ENCODE results near the gene TNF. TPM values are rescaled to one million over a fixed set of nuclear protein-coding genes. Genes with fewer than 3 reads are reported as not detected.

The TNF gene
- total and polyA plus RNA-seq, 7 experiments from 2014 or later: 0.73 to 125 (median 5.4) TPM

GRCh38 chr6:31597006-31597405 is 21.6 kb downstream of the TNF start:
- ATAC-seq (peak; percentile 89), DNase-seq (peak in 7 of 9 donors; percentile 68 to 83 (median 79))
- H3K9me3 ChIP-seq (ENCODE audit: control insufficient read depth in 2 of 3, low read length in 3 of 3): no peaks in the 10 kb centered on the region
- intact Hi-C loops (cut with micrococcal nuclease): loop anchor here (1.0 to 5.0 kb wide), 5 partner anchors 15 to 195 kb away; partner anchors contain the start of genes LTB (in 1 of the 2), MICA (in 1 of the 2) and PRRC2A (in 1 of the 2)
- Mint-ChIP-seq H3K27me3 (no peaks in the 10 kb centered on the region), H3K9me3 (peaks cover 0 to 1% (median 0%) of the 10 kb centered on the region in 11 donors), H3K4me1 (peaks cover 34 to 60% (median 55%) of the 10 kb centered on the region in 7 donors), H3K27ac (peak overlapping the region; percentile 52 to 95 (median 81)), H3K4me3 (peak overlapping the region in 9 of 10 donors; percentile 38 to 68 (median 55)), H3K36me3 (no peaks in the 10 kb centered on the region)
- no peaks in the 10 kb centered on the region for H3K36me3 ChIP-seq (ENCODE audit: control insufficient read depth in 2 of 3, insufficient read depth in 3 of 3, low read length in 3 of 3)
- H3K27me3 ChIP-seq (ENCODE audit: control insufficient read depth in 2 of 2, insufficient read depth in 2 of 2, low read length in 2 of 2): no peaks in the 10 kb centered on the region
- H3K27ac ChIP-seq (ENCODE audit: low read depth, low read length): peak overlapping the region; percentile 47
- H3K4me1 ChIP-seq (ENCODE audit: control insufficient read depth in 2 of 2, insufficient read depth in 2 of 2, low read length in 2 of 2): peaks cover 34 to 44% of the 10 kb centered on the region in 2 donors
- CTCF ChIA-PET: interaction anchor here (0.6 to 13.5 kb wide), 16 partner anchors 13 to 1399 kb away, joined by 3 to 687 read pairs (median 13); partner anchors contain the start of genes AIF1, ATP6V1G2, BAG6 and DDX39B
- H3K4me3 ChIP-seq (ENCODE audit: low read length): no peak overlapping the region
- POLR2A ChIA-PET: interaction anchor here (0.6 to 66.4 kb wide), 6 partner anchors 19 to 1067 kb away, joined by 3 to 3078 read pairs (median 5); partner anchors contain the start of genes AIF1, ATP6V1G2, DDX39B and LST1

GRCh38 chr6:31607317-31607716 is 32.0 kb downstream of the TNF start:
- no peak overlapping the region for H3K4me3 ChIP-seq (ENCODE audit: low read length)
- Mint-ChIP-seq H3K36me3 (no peaks in the 10 kb centered on the region), H3K27me3 (peaks cover 0 to 3% (median 0%) of the 10 kb centered on the region in 5 donors), H3K9me3 (no peaks in the 10 kb centered on the region), H3K4me3 (no peak overlapping the region), H3K4me1 (peaks cover 0 to 4% (median 0%) of the 10 kb centered on the region in 7 donors), H3K27ac (no peak overlapping the region)
- H3K36me3 ChIP-seq (ENCODE audit: control insufficient read depth in 2 of 3, insufficient read depth in 3 of 3, low read length in 3 of 3): no peaks in the 10 kb centered on the region
- H3K27ac ChIP-seq (ENCODE audit: low read depth, low read length): no peak overlapping the region
- intact Hi-C loops (cut with micrococcal nuclease): no loop called here
- ATAC-seq (no peak), DNase-seq (no peak)
- ChIA-PET POLR2A (interaction anchor here (0.6 to 66.4 kb wide), 3 partner anchors 43 to 543 kb away, joined by 3 to 3078 read pairs (median 3); partner anchors contain the start of genes ATP6V1G2, DDX39B, LST1 and LTA), CTCF (interaction anchor here (1.1 to 1.2 kb wide), 2 partner anchors 9 to 114 kb away, joined by 3 to 5 read pairs; no protein-coding TSS in a partner anchor)
- H3K9me3 ChIP-seq (ENCODE audit: control insufficient read depth in 2 of 3, low read length in 3 of 3): no peaks in the 10 kb centered on the region
- H3K27me3 ChIP-seq (ENCODE audit: control insufficient read depth in 2 of 2, insufficient read depth in 2 of 2, low read length in 2 of 2): no peaks in the 10 kb centered on the region
- H3K4me1 ChIP-seq (ENCODE audit: control insufficient read depth in 2 of 2, insufficient read depth in 2 of 2, low read length in 2 of 2): no peaks in the 10 kb centered on the region

GRCh38 chr6:31609519-31610406 is 34.4 kb downstream of the TNF start:
- ChIA-PET POLR2A (interaction anchor here (0.6 to 66.4 kb wide), 5 partner anchors 20 to 229 kb away, joined by 3 to 3078 read pairs (median 3); partner anchors contain the start of genes ATP6V1G2, BAG6, DDX39B and LST1), CTCF (interaction anchor here (0.7 to 2.4 kb wide), 3 partner anchors 11 to 742 kb away, joined by 3 to 15 read pairs (median 4); no protein-coding TSS in a partner anchor)
- Mint-ChIP-seq H3K36me3 (no peaks in the 10 kb centered on the region), H3K4me1 (peaks cover 4 to 14% (median 8%) of the 10 kb centered on the region in 7 donors), H3K9me3 (no peaks in the 10 kb centered on the region), H3K27ac (peak overlapping the region in 2 of 9 donors; percentile 41 to 45), H3K4me3 (no peak overlapping the region), H3K27me3 (peaks cover 0 to 3% (median 0%) of the 10 kb centered on the region in 5 donors)
- ATAC-seq (no peak), DNase-seq (no peak)
- Histone ChIP-seq H3K4me3 (ENCODE audit: low read length) (no peak overlapping the region), H3K36me3 (ENCODE audit: control insufficient read depth in 2 of 3, insufficient read depth in 3 of 3, low read length in 3 of 3) (no peaks in the 10 kb centered on the region), H3K9me3 (ENCODE audit: control insufficient read depth in 2 of 3, low read length in 3 of 3) (no peaks in the 10 kb centered on the region), H3K4me1 (ENCODE audit: control insufficient read depth in 2 of 2, insufficient read depth in 2 of 2, low read length in 2 of 2) (peaks cover 0 to under 1% of the 10 kb centered on the region in 2 donors), H3K27ac (ENCODE audit: low read depth, low read length) (no peak overlapping the region), H3K27me3 (ENCODE audit: control insufficient read depth in 2 of 2, insufficient read depth in 2 of 2, low read length in 2 of 2) (no peaks in the 10 kb centered on the region)
- intact Hi-C loops (cut with micrococcal nuclease): no loop called here

- peaks cover 13 to 26% (median 20%) of the 10 kb centered on the region in 7 donors for H3K4me1 Mint-ChIP-seq
- ChIA-PET POLR2A (interaction anchor here (0.6 to 66.4 kb wide), 3 partner anchors 12 to 208 kb away, joined by 3 to 3078 read pairs (median 4); partner anchors contain the start of genes ATP6V1G2, DDX39B, LST1 and LTA), CTCF (interaction anchor here (2.4 kb wide), 1 partner anchor 12 kb away, joined by 15 read pairs; no protein-coding TSS in a partner anchor)
- intact Hi-C loops (cut with micrococcal nuclease): no loop called here
- Histone ChIP-seq H3K27me3 (ENCODE audit: control insufficient read depth in 2 of 2, insufficient read depth in 2 of 2, low read length in 2 of 2) (no peaks in the 10 kb centered on the region), H3K4me3 (ENCODE audit: low read length) (no peak overlapping the region), H3K4me1 (ENCODE audit: control insufficient read depth in 2 of 2, insufficient read depth in 2 of 2, low read length in 2 of 2) (peaks cover 0 to 13% of the 10 kb centered on the region in 2 donors), H3K27ac (ENCODE audit: low read depth, low read length) (no peak overlapping the region), H3K36me3 (ENCODE audit: control insufficient read depth in 2 of 3, insufficient read depth in 3 of 3, low read length in 3 of 3) (no peaks in the 10 kb centered on the region), H3K9me3 (ENCODE audit: control insufficient read depth in 2 of 3, low read length in 3 of 3) (no peaks in the 10 kb centered on the region)
- no peak overlapping the region for H3K4me3 Mint-ChIP-seq
- H3K9me3 Mint-ChIP-seq: peaks cover 0 to under 1% (median 0%) of the 10 kb centered on the region in 11 donors
- no peak for DNase-seq
- H3K27ac Mint-ChIP-seq: peak overlapping the region in 1 of 9 donors; percentile 14
- ATAC-seq: no peak
- H3K36me3 Mint-ChIP-seq: no peaks in the 10 kb centered on the region
- peaks cover 0 to 3% (median 0%) of the 10 kb centered on the region in 5 donors for H3K27me3 Mint-ChIP-seq
Observed at GRCh38 chr6:31610968-31611367, 35.6 kb downstream of the TNF start.

GRCh38 chr6:31614075-31614619 is 38.8 kb downstream of the TNF start:
- peaks cover 0 to 1% (median 0%) of the 10 kb centered on the region in 11 donors for H3K9me3 Mint-ChIP-seq
- Histone ChIP-seq H3K4me1 (ENCODE audit: control insufficient read depth in 2 of 2, insufficient read depth in 2 of 2, low read length in 2 of 2) (peaks cover 0 to 23% of the 10 kb centered on the region in 2 donors), H3K9me3 (ENCODE audit: control insufficient read depth in 2 of 3, low read length in 3 of 3) (no peaks in the 10 kb centered on the region), H3K36me3 (ENCODE audit: control insufficient read depth in 2 of 3, insufficient read depth in 3 of 3, low read length in 3 of 3) (no peaks in the 10 kb centered on the region), H3K27me3 (ENCODE audit: control insufficient read depth in 2 of 2, insufficient read depth in 2 of 2, low read length in 2 of 2) (no peaks in the 10 kb centered on the region), H3K4me3 (ENCODE audit: low read length) (no peak overlapping the region), H3K27ac (ENCODE audit: low read depth, low read length) (no peak overlapping the region)
- no peak for DNase-seq
- peaks cover 0 to 9% (median 0%) of the 10 kb centered on the region in 5 donors for H3K36me3 Mint-ChIP-seq
- intact Hi-C loops (cut with micrococcal nuclease): no loop called here
- H3K4me3 Mint-ChIP-seq: peak overlapping the region in 1 of 10 donors; percentile 6
- H3K4me1 Mint-ChIP-seq: peaks cover 23 to 43% (median 36%) of the 10 kb centered on the region in 7 donors
- peak overlapping the region in 4 of 9 donors; percentile 48 to 93 (median 90) for H3K27ac Mint-ChIP-seq
- POLR2A ChIA-PET: interaction anchor here (0.9 to 66.4 kb wide), 2 partner anchors 35 to 50 kb away, joined by 3 to 3078 read pairs; partner anchors contain the start of genes ATP6V1G2, DDX39B, LST1 and LTA
- H3K27me3 Mint-ChIP-seq: peaks cover 0 to 3% (median 0%) of the 10 kb centered on the region in 5 donors
- peak; percentile 49 for ATAC-seq
- CTCF ChIA-PET: interaction anchor here (0.8 kb wide), 1 partner anchor 16 kb away, joined by 3 read pairs; no protein-coding TSS in a partner anchor

All from naive thymus-derived CD4-positive, alpha-beta T cell (primary cell).